HG03442 (cell line): Measurements from ENCODE around the gene SERTAD1.

ENCODE experiments used
- ATAC-seq: cut with Tn5 transposase; IDR thresholded peaks from one replicate; pipeline ENCODE4 v1.9.1; 2021; ENCODE audit warnings: mild to moderate bottlenecking, moderate library complexity; ENCODE audit not compliant: unreplicated experiment

The SERTAD1 gene

GRCh38 chr19:40407714-40408597 is 17.8 kb downstream of the SERTAD1 start:
- no peak for ATAC-seq

GRCh38 chr19:40403262-40403984 is 22.4 kb downstream of the SERTAD1 start:
- peak; percentile 58 for ATAC-seq

- ATAC-seq = no peak
Observed at GRCh38 chr19:40400559-40400958, 25.2 kb downstream of the SERTAD1 start.

GRCh38 chr19:40398417-40399131 is 27.2 kb downstream of the SERTAD1 start:
- no peak for ATAC-seq

- no peak for ATAC-seq
Observed at GRCh38 chr19:40397568-40397906, 28.3 kb downstream of the SERTAD1 start.

GRCh38 chr19:40396886-40397567 is 28.8 kb downstream of the SERTAD1 start:
- no peak for ATAC-seq

GRCh38 chr19:40395956-40396355 is 29.8 kb downstream of the SERTAD1 start:
- no peak for ATAC-seq

- ATAC-seq = no peak
Observed at GRCh38 chr19:40394816-40395210, 31.0 kb downstream of the SERTAD1 start.

- ATAC-seq = no peak
Observed at GRCh38 chr19:40393894-40394815, 31.6 kb downstream of the SERTAD1 start.

- no peak for ATAC-seq
Observed at GRCh38 chr19:40392894-40393517, 32.8 kb downstream of the SERTAD1 start.

- no peak for ATAC-seq
Observed at GRCh38 chr19:40392123-40392522, 33.7 kb downstream of the SERTAD1 start.

- ATAC-seq = no peak
Observed at GRCh38 chr19:40390084-40390742, 35.6 kb downstream of the SERTAD1 start, which contains the start of gene HIPK4. HIPK4 (minus strand) TSS chr19:40390181; CDS start chr19:40389902, 279 bp downstream.

GRCh38 chr19:40389404-40390083 is 36.2 kb downstream of the SERTAD1 start:
- ATAC-seq = no peak

GRCh38 chr19:40388481-40388880 is 37.3 kb downstream of the SERTAD1 start:
- no peak for ATAC-seq

- no peak for ATAC-seq
Observed at GRCh38 chr19:40387155-40387554, 38.6 kb downstream of the SERTAD1 start.

GRCh38 chr19:40383668-40384248 is 42.0 kb downstream of the SERTAD1 start:
- ATAC-seq = no peak

- ATAC-seq = no peak
Observed at GRCh38 chr19:40381321-40381720, 44.5 kb downstream of the SERTAD1 start.
